Measurements from ENCODE around the gene TMEM61. TPM values are rescaled to one million over a fixed set of nuclear protein-coding genes. Genes with fewer than 3 reads are reported as not detected.
"Not testable (repeated sequence)": the region's sequence is repeated elsewhere in the genome, so short reads cannot be mapped to it uniquely, and the experiment has no call there.

The TMEM61 gene
- polyA plus RNA-seq, 5 donors = 0.24 to 0.40 TPM; not detected in 3

DNA sequence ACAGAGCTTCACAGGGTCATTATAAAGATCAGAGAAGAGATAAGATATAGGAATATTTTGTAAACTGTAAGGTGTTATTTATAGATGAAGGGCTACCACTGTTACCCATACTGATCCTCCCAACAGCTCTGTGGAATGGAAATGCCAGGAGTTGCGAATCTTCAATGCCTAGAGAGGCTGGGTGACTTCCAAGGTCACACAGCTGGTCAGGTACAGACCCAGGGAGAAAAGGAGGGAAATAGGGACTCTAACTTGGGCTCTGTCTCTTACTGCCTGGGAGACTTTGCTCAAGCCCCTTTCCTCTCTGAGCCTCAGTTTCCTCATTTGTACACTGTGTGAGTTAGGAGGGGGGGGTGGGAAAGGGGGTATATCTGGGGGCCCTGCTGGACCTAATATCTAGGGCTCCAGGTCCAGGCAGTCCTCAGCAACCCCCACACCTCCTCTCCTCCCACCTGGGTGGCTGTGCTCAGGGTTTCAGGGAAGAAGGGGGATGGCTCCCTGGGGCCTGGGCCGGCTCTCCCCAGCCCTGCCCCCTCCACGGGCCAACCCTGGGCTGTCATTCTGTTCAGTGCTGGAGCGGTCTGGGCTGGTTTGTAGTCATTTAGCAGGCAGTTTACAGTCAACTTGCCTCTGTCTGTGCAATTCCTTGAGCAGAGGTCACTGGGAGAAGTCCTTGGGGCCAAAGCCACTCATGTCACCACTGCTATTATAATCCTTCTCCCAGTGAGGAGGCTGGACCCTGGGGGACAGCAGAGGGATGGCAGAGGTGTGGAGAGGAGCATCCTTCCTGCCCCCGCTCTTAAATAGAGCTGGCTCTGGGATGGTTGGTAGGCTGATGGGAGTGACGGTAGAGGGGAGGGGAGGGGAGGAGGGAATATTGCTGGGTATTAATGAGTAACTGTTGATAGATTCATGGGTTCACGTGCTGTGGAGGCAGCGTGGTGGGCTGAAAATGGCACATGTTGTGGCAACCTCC lies 20.0 kb downstream of the TMEM61 start:
- DNase-seq = no peak

- DNase-seq = no peak
Measured at GRCh38 chr1:55001311-55001710, 20.9 kb downstream of the TMEM61 start.

DNA sequence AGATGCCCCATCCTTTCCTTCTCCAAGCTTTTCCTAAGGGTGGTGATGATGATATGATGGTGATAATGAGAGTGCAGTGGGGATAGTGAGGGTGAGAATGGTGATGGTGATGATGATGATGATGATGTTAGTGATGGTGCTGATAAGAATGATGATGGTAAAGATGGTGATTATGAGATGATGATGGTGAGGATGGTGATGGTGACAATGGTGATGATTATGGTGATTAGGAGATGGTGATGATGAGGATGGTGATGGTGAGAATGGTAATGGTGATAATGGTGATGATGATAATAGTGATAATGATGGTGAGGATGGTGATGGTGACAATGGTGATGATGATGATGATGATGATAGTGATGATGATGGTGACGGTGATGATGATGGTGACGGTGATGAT lies 22.3 kb downstream of the TMEM61 start:
- DNase-seq = no peak

DNA sequence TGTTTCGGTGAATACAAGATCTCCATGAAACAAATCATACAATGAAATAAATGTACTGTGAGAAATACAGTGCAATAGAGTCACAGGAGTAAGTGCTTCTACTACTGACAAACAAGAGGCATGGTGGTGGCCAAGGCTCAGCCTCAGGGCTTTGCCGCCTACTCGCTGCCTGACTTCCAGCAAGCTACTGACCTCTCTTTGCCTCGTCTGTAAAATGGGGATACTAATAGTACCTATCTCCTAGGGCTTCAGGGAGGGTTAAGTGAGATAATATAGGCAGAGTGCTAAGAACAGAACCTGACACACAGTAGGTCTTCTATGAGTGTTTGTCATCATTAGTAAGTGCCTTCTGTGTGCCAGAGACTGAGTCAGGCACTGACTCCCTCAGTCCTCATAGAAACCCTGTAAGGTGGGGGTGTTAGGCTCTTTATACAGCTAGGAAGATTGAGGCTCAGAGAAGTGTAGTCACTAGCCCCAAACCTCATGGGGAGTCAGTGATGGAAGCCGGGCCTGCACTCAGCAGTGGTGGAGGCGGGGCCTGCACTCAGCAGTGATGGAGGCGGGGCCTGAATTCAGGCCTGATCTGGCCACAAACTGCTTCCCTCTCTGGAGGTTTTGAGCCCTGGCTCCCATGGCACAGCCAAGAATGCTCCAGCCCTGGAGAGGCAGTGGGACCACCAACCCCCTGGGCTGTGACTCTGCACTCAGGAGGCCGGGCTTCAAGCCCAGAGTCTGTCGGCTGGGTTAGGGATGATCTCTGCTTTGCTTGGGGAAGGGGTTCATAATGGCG lies 25.1 kb downstream of the TMEM61 start:
- DNase-seq = no peak

DNA sequence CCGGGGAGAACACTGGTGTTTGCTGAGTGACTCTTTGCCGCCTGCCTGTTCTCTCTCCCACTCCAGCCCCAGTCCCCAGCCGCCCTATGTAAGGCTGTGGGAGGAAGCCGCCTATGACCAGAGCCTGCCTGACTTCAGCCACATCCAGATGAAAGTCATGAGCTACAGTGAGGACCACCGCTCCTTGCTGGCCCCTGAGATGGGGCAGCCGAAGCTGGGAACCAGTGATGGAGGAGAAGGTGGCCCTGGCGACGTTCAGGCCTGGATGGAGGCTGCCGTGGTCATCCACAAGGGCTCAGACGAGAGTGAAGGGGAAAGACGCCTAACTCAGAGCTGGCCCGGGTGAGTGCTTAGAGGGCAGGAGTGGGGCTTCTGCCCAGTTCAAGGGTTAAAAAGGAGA lies 26.5 kb downstream of the TMEM61 start:
- no peak for DNase-seq

DNA sequence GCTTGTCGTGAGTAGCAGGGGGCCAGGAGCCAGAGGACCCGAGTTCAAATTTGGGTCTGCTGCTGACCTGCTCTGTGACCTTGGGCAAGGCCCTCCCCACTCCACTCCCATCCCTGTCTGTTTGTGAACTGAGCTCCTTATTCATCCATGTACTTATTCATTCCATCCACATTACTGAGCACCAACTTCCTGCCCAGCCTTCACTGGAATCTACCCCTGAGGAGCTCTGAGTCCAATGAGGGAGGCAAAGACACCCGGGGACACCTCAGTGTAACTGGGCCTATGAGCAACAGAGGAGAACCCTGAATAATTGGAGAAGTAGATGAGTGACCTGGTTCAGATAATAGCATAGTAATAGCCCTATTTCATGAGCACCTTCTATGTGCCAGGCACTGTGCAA lies 27.2 kb downstream of the TMEM61 start:
- no peak for DNase-seq

DNA sequence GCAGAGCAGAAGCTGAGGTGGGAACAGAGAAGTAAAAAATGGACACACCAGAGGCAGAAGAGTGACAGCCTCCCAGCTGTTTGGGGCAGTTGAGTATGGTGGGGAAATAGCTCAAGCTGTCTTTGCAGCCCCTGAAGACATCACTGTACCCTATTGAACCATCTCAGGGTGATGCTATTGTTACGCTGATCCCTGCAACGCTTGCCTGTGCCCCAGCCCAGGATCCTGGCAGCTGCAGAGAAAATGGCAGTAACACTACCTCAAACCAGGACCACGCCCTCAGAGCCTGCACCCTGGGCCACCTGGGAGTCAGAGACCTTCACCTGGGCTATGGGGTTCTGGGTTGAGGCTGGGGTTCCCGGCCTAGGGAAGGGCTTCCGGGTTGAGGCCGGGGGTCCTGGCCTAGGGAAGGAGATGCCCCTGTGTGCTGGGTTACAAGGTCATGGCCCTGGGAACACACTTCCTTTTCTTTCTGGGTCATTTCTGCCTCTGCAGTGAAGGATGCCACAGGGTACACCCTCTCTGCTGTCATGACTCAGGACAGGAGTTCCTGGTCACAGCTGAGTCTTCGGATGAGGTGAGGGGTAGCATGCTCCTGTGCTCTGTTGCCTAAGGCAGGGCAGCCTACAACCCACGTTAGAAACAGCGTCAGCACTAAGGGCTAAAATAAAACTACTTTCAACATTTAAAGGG lies 29.9 kb downstream of the TMEM61 start:
- no peak for DNase-seq

GRCh38 chr1:55010887-55011217 lies 30.4 kb downstream of the TMEM61 start:
- no peak for DNase-seq

DNA sequence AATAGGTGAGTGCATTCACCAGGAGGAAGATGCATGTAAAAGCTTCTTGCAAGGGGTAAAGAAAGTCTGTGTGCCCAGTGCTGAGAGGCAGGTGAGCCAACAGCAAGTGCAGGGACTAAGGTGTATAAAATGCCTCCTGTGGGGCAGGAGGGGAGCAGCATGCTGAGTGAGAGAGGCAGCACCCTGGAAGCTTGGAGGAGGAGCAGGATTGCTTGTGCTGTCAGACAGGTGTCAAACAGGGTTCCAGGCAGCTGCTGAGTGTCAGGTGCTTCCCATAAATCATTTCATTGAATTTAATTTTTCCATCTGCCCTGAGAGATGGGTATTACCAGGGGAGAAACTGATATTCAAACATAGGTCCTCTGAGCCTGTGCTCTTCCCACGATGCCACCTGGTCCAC lies 32.2 kb downstream of the TMEM61 start:
- no peak for DNase-seq

- DNase-seq = no peak
Measured at GRCh38 chr1:55015123-55015522, 34.7 kb downstream of the TMEM61 start.

- no peak for DNase-seq
Measured at GRCh38 chr1:55015731-55016620, 35.5 kb downstream of the TMEM61 start.

- DNase-seq = no peak
Measured at GRCh38 chr1:55018395-55018794, 38.0 kb downstream of the TMEM61 start.

DNA sequence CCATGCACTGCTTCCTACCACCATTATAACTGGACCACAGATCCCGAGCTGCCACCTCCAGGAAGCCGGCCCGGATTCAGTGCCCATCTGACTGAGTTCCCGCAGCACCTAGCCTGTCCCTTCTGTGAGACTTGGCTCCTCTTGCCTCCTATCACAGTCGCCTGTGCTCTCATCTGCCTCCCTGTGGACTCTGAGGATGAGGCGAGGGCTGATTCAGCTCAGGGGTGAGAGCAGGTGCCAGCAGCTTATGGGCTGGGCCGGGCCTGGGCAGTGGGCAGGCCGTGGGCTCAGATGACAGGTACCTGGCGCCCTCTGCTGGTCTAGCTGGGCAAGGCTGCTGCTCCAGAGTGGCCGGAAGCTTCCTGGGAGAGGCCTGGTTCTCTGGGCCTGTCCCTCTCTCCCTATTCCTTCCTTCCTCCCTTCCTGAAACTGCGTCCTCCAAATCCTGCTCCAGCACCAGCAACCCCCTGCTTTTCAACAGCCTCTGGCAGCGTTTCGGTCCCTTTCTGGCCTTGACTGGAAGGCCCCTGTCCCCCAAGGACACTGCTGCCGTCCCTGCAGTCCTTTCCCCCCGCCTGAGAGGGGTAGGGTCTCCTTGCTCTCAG lies 41.6 kb downstream of the TMEM61 start:
- peak; percentile 50 to 65 for DNase-seq

- not testable (repeated sequence) for DNase-seq
Measured at GRCh38 chr1:55024163-55024562, 43.7 kb downstream of the TMEM61 start.

DNA sequence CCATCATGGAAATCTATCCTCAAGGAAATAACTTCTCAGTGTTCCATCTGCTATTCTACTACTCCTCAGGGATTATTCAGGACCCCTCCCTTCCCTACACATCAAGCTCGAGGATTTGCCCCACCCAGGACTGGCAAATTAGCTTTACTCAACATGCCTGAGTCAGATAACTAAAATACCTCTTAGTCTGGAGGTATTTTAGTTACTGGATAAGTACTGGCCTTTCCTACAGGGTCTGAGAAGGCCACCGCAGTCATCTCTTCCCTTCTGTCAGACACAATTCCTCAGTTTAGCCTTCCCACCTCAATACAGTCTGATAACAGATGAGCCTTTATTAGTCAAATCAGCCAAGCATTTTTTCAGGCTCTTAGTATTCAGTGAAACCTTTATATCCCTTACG lies 46.3 kb downstream of the TMEM61 start:
- not testable (repeated sequence) for DNase-seq

DNA sequence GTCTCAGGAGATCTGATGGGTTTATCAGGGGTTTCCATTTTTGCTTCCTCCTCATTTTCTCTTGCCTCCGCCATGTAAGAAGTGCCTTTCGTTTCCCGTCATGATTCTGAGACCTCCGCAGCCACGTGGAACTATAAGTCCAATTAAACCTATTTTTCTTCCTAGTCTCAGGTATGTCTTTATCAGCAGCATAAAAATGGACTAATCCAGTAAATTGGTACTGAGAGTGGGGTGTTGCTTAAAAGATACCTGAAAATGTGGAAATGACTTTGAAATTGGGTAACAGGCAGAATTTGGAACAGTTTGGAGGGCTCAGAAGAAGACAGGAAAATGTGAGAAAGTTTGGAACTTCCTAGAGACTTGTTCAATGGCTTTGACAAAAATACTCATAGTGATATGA lies 50.7 kb downstream of the TMEM61 start:
- DNase-seq = not testable (repeated sequence)

DNA sequence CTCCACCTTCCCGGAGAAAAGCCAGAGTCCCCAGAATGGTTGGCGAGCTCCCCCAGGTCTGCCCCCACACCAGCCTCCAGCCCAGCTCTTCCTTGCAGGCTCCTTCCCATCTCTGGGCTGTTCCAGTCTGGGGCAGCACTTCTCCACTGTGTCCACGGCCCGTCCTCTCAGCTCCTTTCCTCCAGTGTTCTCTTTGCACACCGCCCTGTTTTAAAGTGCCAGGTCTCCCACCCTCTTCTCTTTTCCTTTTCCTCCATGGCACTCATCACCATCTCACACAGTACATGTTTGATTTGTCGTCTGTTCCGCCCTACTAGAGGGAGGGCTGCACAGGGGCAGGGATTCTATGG lies 52.8 kb downstream of the TMEM61 start:
- DNase-seq = no peak

GRCh38 chr1:55034476-55035133 lies 54.2 kb downstream of the TMEM61 start:
- no peak for DNase-seq

DNA sequence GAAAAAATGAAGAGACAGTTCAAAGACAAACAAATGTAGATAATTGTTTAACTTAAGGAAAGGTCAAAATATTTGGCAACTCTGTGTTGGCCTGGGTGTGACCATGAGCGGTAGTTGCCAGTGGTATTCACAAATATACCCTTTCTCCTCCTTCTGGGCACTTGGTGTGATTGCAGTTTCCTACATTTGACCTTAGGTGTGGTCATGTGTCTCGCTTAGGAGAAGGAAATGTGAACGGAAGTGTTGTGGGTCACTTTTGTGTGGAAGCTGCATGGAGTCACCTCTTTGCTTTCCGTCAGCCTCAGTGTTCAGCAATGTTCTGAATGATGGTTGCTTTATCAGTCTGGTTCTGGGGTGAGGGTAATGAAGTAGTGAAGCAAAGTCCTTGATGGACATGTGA lies 55.5 kb downstream of the TMEM61 start:
- no peak for DNase-seq

Data from right lung (tissue), 5 donors.